Smooth muscle cell (in vitro differentiated cells): ENCODE data around the gene EFCAB14. TPM values are rescaled to one million over a fixed set of nuclear protein-coding genes. Genes with fewer than 3 reads are reported as not detected.

Experiments
- DNase-seq: peaks from one replicate; lab custom pipeline; 2025; ENCODE audit not compliant: unreplicated experiment; lab: John Stamatoyannopoulos, UW
- H2AFZ ChIP-seq: fragments of 200-600 bp; sonication (generic); 2 replicates; pipeline ENCODE4 v1.6.0; 2016; ENCODE audit warnings: antibody characterized with exemption, low read depth, mild to moderate bottlenecking
- H3F3A ChIP-seq: fragments of 200-600 bp; sonication (generic); 2 replicates; pipeline ENCODE4 v1.6.0; 2017; ENCODE audit warnings: antibody characterized with exemption, low read depth
- H3K27ac ChIP-seq: fragments of 200-600 bp; sonication (generic); 2 replicates; pipeline ENCODE4 v1.5.1; 2016; ENCODE audit warnings: low read depth, mild to moderate bottlenecking
- H3K27me3 ChIP-seq: fragments of 200-600 bp; sonication (generic); 2 replicates; pipeline ENCODE4 v1.6.1; 2016; ENCODE audit warnings: low read depth, mild to moderate bottlenecking
- H3K36me3 ChIP-seq: fragments of 200-600 bp; sonication (generic); 2 replicates; pipeline ENCODE4 v1.5.1; 2016; ENCODE audit warnings: low read depth
- H3K4me1 ChIP-seq: fragments of 200-600 bp; sonication (generic); 2 replicates; pipeline ENCODE4 v1.5.1; 2016; ENCODE audit warnings: low read depth
- H3K4me2 ChIP-seq: fragments of 200-600 bp; sonication (generic); 2 replicates; pipeline ENCODE4 v1.6.0; 2016; ENCODE audit warnings: mild to moderate bottlenecking
- H3K4me3 ChIP-seq: fragments of 200-600 bp; sonication (generic); 2 replicates; pipeline ENCODE4 v1.5.1; 2016; ENCODE audit warnings: mild to moderate bottlenecking
- H3K79me2 ChIP-seq: fragments of 200-600 bp; sonication (generic); 2 replicates; pipeline ENCODE4 v1.6.0; 2016; ENCODE audit warnings: low read depth, mild to moderate bottlenecking
- H3K9ac ChIP-seq: fragments of 200-600 bp; sonication (generic); 2 replicates; pipeline ENCODE4 v1.6.0; 2016; ENCODE audit warnings: low read depth
- H3K9me3 ChIP-seq: fragments of 200-600 bp; sonication (generic); replicated peaks from 2 replicates; pipeline ENCODE4 v1.5.1; 2016; ENCODE audit warnings: low read depth
- H4K20me1 ChIP-seq: fragments of 200-600 bp; sonication (generic); 2 replicates; pipeline ENCODE4 v1.6.0; 2016; ENCODE audit warnings: low read depth
- CTCF ChIP-seq: fragments of 200-600 bp; sonication (generic); IDR thresholded peaks from 2 replicates; pipeline ENCODE4 v1.5.1; 2017; ENCODE audit warnings: borderline replicate concordance, mild to moderate bottlenecking, antibody characterized with exemption; ENCODE audit not compliant: insufficient read depth, poor library complexity, severe bottlenecking
- WGBS: methylation state at CpG from one replicate; pipeline ENCODE4 v1.1.7; 2016; ENCODE audit warnings: low lambda C conversion rate; 5-methylcytosine and 5-hydroxymethylcytosine counted together
- polyA plus RNA-seq: library from polyadenylated mRNA; unstranded; fragments of >200 nt; fragmentation: Nextera tagmentation; extraction: Ambion mirVana; gene quantifications from 2 replicates; pipeline ENCODE4 v1.2.1, GENCODE V29; 2016
- total RNA-seq: library from RNA; depleted of rRNA; stranded (reverse); fragments of >200 nt; gene quantifications from 2 replicates; pipeline ENCODE4 v1.2.3, GENCODE V29; 2014

EFCAB14 gene
- total and polyA plus RNA-seq, 2 experiments from 2014 or later = 28.6 to 62.8 TPM

GRCh38 chr1:46681333-46682034 is 37.4 kb downstream of the EFCAB14 start:
- Histone ChIP-seq H3F3A (no peaks in the 10 kb centered on the region), H4K20me1 (no peaks in the 10 kb centered on the region), H3K4me2 (no peak overlapping the region), H3K9ac (no peak overlapping the region), H3K36me3 (peaks cover 61% of the 10 kb centered on the region), H2AFZ (no peak overlapping the region), H3K4me3 (no peak overlapping the region), H3K27ac (no peak overlapping the region), H3K27me3 (no peaks in the 10 kb centered on the region), H3K79me2 (no peaks in the 10 kb centered on the region), H3K4me1 (peaks cover 5% of the 10 kb centered on the region), H3K9me3 (no peaks in the 10 kb centered on the region)
- 89% methylated on average over 1 of the region's 1 CpG for WGBS
- no peak for DNase-seq
- TF ChIP-seq CTCF = no peak

DNA sequence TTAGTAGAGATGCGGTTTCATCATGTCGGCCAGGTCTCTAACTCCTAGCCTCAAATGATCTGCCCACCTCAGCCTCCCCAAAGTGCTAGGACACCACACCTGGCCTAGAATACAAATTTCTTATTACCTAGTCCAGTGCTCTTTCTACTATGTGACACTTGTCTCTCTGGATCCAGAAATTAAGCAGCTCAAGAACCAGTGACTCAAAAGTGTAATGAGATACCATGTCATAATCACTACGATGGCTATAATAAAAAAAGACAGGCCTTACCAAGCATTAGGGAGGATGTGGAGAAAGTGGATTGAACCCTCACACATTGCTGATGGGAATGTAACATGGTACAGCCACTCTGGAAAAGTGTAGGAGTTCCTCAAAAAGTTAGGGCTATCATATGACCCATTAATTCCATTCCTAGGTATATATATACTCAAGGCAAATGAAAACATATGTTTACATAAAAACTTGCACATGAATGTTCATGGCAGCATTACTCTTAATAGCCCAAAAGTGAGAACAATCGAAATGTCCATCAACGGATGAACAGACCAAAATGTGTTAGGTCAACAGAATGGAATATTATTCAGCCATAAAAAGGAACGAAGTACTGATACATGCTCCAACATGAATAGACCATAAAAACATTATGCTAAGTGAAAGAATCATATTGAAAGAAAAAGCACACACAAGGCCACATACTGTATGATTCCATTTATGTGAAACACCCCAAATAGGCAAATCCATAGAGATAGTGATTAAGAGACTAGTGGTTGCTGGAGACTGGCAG is 38.9 kb downstream of the EFCAB14 start:
- no peak for DNase-seq
- H2AFZ ChIP-seq = no peak overlapping the region
- no peaks in the 10 kb centered on the region for H3K27me3 ChIP-seq
- no peaks in the 10 kb centered on the region for H4K20me1 ChIP-seq
- no peak for TF ChIP-seq CTCF
- no peak overlapping the region for H3K9ac ChIP-seq
- H3K27ac ChIP-seq = no peak overlapping the region
- no peaks in the 10 kb centered on the region for H3F3A ChIP-seq
- peaks cover 49% of the 10 kb centered on the region for H3K36me3 ChIP-seq
- no peaks in the 10 kb centered on the region for H3K9me3 ChIP-seq
- H3K79me2 ChIP-seq = no peaks in the 10 kb centered on the region
- H3K4me1 ChIP-seq = peaks cover 5% of the 10 kb centered on the region
- no peak overlapping the region for H3K4me3 ChIP-seq
- WGBS = 98% methylated on average over 6 of the region's 6 CpGs
- H3K4me2 ChIP-seq = no peak overlapping the region

GRCh38 chr1:46677339-46677738 is 41.6 kb downstream of the EFCAB14 start:
- H3K4me1 ChIP-seq = peaks cover 5% of the 10 kb centered on the region

More at GRCh38 chr1:46677339-46677738, 41.6 kb downstream of the EFCAB14 start:
- no peaks in the 10 kb centered on the region for H4K20me1 ChIP-seq
- no peak for TF ChIP-seq CTCF
- H3K36me3 ChIP-seq = peaks cover 24% of the 10 kb centered on the region
- no peak overlapping the region for H2AFZ ChIP-seq
- no peak for DNase-seq
- no peak overlapping the region for H3K4me2 ChIP-seq
- no peak overlapping the region for H3K27ac ChIP-seq
- H3K4me3 ChIP-seq = no peak overlapping the region
- no peaks in the 10 kb centered on the region for H3K79me2 ChIP-seq
- no peak overlapping the region for H3K9ac ChIP-seq
- WGBS = 100% methylated on average over 1 of the region's 1 CpG
- no peaks in the 10 kb centered on the region for H3F3A ChIP-seq
- no peaks in the 10 kb centered on the region for H3K9me3 ChIP-seq
- H3K27me3 ChIP-seq = no peaks in the 10 kb centered on the region
